GM12801 (cell line): ENCODE measurements around the gene ADI1.

Experiments
- TF ChIP-seq, protein P1 (sequence below): IDR thresholded peaks from one replicate; pipeline ENCODE4 v1.5.1; 2011; ENCODE audit warnings: control low read depth; ENCODE audit not compliant: insufficient read length; ENCODE audit errors: extremely low read depth

Gene ADI1

DNA sequence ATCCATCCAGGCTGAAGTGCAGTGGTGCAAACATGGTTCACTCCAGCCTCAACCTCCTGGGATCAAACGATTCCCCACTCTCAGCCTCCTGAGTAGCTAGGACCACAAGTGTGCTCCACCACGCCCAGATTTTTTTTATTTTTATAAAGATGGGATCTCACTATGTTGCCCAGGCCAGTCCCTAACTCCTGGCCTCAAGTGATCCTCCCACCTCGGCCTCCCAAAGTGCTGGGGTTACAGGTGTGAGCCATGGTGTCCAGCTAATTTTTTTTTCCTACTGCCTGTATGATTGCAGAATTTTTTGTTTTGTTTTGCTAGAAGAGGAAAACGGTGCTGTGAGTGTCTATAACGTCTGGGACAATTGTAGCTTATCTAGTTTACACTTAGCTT, 38.3 kb downstream of the ADI1 start:
- TF ChIP-seq, protein P1, sequence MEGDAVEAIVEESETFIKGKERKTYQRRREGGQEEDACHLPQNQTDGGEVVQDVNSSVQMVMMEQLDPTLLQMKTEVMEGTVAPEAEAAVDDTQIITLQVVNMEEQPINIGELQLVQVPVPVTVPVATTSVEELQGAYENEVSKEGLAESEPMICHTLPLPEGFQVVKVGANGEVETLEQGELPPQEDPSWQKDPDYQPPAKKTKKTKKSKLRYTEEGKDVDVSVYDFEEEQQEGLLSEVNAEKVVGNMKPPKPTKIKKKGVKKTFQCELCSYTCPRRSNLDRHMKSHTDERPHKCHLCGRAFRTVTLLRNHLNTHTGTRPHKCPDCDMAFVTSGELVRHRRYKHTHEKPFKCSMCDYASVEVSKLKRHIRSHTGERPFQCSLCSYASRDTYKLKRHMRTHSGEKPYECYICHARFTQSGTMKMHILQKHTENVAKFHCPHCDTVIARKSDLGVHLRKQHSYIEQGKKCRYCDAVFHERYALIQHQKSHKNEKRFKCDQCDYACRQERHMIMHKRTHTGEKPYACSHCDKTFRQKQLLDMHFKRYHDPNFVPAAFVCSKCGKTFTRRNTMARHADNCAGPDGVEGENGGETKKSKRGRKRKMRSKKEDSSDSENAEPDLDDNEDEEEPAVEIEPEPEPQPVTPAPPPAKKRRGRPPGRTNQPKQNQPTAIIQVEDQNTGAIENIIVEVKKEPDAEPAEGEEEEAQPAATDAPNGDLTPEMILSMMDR, result no peak

DNA sequence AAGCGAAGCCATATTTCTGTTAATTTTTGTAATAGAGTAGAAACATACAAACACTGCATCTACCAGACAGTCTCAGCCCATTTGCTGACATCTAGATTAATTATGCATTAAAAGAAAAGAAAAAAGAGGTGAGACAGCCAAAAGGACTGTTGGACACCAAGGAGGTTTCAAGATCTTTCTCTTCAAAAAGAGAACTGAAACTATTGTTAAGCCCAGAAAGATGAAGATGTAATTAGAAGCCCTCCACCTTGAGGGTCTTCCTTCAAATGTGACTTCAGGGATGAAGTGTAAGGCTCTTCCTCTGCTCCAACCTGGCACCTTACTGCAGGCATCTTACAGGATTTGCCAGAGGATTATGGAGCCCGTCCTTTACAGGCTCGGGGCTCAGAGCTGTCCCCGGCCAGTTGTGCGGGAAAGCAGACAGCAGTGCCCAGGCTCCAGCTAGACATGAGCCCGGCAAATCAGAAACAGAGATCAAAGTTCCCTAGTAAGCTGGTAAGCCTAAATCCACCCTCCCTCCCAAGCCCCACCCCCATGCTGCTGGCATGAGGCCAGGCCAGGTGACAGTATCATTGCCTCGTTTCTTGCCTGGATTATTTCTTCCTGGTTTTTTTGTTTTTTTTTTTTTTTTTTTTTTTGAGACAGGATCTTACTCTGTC, 38.9 kb downstream of the ADI1 start:
- TF ChIP-seq, protein P1, result no peak

DNA sequence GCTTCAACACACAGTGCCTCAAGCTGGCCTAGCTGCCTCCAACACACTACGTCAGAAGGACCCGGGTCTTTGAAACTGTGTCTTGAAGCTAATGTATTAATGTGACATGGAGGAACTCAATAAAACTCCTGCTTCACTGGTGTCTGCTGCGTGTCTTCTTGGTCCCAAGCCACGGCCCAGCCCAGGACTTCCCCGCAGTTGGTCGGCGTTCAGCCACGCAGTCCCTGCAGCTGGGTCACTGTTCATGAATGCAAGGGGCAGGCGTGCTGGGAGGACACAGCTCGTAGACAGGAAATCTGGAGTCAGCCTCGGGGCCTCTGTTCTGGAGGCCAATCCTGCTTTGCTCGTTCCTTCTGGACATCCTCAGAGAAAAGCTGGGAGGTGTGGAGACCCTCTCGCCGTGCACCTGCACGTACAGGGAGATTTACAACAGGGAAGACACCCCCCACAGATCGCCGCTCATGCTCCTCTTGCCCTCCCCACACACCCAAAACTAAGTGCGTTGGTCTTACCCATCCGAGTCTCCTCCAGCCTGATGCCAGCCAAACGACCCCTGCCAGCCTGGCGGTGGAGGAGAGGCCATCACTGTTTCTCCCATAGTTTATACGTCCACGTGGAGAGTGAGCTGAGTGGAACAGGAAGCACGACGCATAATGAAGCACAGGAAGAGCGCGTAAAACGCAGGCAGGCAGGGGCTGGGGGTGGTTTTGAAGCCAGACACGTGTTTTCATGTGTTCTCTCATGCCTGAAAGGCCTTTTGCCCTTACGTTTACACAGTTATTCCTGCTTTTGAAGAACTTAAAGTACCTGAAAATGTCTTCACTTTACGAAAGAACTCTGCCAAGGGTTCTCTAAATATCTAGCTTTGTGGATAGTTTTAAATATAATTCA, 39.7 kb downstream of the ADI1 start:
- TF ChIP-seq, protein P1, result no peak

DNA sequence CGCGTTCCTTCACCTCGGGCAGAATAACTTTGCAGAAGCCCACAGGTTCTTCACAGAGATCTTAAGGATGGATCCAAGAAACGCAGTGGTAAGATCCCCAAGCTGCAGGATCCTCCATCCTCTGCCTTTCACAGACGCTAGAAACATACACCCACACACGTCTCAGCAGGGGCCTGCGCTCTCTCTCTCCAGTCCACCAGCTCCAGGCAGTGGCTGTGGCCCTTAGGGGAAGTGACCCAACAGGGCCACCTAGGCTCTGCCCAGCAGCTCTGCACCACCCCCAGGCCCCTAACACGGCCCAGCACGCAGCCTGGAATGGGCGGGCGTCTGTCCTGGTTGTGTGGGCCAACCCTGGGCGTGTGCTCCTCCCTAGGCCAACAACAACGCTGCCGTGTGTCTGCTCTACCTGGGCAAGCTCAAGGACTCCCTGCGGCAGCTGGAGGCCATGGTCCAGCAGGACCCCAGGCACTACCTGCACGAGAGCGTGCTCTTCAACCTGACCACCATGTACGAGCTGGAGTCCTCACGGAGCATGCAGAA, 40.4 kb downstream of the ADI1 start:
- TF ChIP-seq, protein P1, result no peak

DNA sequence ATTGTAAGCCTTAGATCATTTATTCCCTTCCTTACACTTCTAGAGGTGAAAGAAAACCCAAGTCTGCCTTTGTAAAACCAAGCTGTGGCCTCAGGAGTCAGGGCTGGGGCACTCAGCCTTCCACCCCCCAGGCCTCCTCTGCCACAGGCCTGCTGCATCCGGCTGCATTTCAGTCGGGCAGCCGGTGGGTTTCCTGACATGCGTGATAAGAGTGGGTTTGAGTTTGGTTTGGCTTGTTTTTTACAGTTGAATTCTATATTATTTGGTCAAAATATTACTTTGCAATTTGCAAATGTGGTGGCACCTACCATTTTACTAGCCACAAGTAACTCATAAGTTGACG, 42.4 kb downstream of the ADI1 start:
- TF ChIP-seq, protein P1, result no peak

DNA sequence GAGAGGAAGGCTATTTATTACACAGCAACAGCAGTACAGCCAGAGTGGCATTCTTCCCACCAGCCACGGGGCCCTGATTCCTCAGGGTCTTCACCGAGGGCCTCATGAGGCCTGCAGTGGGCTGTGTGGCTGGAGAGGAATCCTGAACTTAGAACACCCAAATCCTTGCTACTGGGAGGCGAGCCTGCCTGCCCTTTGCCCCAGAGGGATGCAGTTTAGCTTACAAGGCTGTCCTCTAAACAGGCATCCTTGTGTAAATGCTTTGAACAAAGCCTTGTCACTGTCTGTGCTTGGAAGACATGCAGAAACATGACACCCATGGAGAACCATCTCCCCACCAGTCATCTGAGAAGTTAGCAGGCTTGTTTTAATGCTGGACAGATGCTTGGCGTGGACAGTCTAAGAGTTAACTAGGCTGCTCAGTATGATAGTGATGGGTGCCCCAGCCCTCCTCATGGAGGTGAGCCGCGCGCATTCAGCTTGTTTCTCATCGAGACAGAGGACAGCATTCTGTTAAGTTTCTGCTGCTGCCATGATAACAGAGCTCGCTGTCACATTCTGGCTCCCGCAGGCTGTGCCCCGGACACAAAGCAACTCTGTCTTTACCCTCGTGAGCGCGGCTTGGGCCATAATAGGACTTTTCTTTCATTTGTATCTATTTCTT, 42.9 kb downstream of the ADI1 start:
- TF ChIP-seq, protein P1, result no peak

DNA sequence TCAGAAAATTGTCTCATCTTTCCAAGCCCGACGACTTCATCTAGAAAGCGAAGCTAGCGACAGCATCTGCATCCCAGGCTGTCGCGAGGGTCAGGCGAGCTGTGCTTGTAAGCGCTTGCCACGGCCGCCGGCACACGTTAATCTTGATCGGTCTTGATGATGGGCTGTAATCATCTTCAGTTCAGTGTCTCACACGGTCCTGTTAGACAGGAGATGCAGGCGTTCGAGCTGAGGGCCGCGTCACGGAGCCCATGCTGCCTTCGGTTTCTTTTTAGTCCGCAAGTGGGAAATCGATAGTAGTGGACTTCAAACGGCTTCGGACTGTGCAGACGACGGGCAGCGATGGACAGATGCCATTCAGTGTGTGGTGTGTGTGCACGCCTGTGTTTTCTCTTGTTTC, 43.6 kb downstream of the ADI1 start:
- TF ChIP-seq, protein P1, result no peak
